Kidney tubule cell (primary cell): Measurements from ENCODE around the gene RXRA.

Experiments used
- DNase-seq: peaks from one replicate; pipeline ENCODE4 v3.0.0-alpha.2; 2018; ENCODE audit warnings: low spot score

The RXRA gene

DNA sequence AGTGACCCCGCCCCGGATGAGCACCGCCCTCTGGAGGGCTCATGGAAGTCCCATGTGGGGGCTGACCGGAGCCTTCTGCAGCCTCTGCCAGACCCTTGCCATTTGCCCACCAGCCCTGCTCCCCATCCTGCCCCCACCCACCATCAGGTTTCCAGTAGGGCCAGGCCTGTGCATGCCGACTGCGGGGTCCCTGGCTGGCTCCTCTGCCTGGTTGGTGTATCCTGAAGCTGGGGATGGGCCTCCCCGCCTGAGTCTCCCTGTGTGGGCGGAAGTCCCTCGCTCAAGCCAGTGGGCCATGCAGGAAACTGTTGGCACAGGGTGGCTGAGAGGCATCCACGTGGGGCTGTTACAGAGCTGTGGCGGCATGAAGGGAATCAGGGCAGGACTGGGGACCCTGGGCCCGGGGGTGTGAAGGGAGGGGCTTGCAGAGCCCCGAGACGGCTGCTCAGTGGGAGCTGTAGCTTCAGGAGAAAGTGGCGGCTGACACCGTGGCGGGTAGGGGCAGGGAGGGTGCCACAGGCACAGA, 88.7 kb downstream of the RXRA start:
- DNase-seq, result no peak

DNA sequence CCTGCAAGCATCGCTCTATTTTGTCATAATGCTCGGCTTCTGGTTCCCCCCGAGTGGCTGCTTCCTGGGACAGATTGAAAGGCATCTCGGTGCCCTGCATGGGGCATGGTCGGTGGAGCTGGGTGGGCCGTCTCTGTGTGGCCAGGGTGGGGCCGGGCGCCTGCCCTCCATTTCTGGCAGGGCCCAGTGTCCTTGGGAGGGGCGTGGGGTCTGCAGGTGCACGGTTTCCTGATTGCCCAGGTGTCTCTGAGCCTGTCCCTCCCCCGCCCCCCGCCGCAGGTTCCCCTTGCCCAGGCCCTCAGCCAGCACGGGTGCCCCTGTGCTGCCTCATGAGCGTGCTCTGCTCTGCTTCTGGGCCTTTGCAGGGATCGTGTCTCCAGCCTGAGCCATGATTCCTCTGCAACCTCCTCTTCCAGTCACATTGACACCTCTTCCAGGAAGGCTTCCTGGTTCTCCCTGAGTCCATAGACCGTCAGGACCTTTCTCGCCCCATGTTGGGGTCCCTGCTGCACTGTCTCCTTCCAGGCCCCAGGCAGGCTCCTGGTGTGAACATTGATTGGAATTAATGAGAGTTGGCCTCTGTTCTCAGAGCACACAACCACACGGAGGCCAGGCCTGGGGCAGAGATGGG, 90.2 kb downstream of the RXRA start:
- DNase-seq, result no peak

DNA sequence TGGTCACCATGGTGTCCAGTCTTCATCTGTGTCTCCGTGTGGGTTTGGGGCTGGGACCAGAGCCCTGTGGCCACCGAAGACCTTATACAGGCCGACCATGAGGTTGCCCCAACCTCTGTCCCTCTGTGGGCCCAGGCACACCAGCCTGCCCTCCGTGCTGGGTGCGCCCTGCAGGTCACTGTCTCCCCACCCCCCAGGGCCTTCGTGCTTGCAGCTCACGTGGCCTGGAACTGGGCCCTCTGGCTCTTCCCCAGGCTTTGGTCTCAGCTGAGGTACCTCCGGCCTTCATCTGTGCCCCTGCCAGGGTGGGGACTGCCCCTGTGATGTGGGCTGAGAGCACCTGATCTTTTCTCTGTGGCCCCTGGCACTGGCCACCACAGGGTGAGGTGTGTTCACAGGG, 92.1 kb downstream of the RXRA start:
- no peak for DNase-seq

DNA sequence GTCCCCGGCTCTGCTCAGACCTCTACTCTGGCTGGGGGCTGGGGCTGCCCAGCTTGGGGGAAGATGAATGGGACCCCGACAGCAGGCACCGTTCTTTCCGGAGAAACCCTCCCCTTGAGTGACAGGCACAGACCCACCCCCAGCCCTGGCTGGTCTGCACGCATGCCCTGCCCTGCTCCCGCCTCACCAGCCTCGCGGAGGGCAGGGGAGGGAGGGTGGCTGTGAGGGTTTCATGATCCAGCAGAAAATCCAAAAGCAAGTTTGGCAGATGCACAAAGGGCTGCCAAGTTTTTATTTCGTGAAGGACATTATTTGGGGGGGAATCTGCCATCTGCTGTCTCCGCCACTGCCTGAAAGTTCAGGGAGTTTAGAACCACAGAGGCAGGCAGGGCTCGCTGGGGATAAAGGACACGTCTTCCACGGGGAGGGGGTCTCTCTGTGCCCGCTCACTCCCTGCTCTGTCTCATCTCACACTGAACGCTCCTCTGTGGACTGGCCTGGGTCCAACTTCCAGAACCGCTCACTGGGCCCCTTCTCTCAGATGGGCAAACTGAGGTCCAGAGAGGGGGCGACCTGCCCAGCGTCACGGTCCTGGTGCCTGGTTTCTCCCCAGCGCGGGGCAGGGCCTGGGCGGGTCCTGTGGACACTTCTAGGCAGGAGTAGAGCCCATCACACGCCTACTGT, 92.9 kb downstream of the RXRA start:
- no peak for DNase-seq

DNA sequence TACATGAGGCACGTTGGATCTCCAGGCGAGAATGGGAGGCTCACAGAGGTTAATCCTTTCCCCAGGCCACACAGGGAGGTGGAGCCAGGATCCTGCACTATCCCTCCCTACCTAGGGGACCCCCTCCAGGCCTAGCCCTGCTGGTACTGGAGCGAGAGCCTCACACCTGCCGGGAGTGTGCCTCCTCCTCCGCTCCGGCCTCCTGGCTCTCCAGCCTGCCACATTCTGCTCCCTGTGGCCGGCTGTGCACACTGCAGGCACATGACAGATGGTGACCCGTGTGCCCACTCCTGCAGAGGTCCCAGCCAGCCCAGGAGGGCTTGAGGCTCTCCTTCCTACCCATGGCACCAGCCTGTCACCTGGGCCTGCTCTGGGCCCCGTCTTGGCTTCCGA, 93.4 kb downstream of the RXRA start:
- no peak for DNase-seq

DNA sequence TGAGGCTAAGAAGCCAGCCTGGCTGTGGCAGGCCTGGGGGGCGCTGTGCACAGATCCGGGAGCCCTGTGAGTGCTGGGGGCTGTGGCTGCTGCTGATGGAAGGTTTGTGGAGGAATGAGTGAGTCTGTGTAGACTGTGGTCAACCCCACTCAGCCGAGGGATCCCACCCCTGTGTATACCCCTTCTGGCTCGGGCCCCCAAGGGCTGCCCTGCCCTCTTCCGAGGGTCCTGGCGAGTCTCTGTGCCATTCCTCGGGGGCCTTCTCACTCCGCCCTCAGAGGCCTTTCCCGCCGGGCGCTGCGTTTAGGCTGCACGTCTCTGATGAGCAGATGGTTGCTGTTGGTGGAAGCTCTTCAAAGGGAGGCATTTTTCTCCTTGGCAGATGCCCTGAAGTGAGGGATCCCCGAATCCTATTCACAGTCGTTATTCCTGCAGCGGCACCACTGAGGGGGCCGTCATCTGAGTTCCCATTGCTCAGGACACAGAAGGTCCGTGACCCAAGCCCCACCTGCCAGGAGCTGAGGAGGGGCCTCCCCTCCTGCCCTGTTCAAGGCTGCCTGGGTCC, 94.1 kb downstream of the RXRA start:
- DNase-seq, result no peak

DNA sequence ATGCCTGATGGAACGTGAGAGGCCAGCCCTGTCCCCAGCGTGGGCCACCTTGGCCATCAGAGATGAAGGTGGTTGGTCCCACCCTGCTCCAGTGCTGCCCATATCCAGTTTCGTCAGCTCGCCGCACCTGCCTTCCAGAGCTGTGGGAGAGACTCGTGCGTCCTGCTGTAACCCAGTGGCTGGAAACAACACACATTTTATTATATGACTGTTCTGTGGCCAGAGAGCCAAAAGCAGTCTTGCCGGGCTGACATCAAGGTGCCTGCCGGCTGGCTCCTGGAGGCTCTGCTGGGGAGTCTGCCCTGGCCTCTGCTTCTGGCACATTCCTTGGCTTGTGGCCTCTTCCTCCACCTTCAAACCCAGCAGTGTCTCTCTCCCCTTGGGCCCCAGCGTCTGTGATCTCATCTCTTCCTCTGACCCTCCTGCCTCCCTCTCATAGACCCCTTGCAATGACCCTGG, 94.7 kb downstream of the RXRA start:
- DNase-seq, result no peak

DNA sequence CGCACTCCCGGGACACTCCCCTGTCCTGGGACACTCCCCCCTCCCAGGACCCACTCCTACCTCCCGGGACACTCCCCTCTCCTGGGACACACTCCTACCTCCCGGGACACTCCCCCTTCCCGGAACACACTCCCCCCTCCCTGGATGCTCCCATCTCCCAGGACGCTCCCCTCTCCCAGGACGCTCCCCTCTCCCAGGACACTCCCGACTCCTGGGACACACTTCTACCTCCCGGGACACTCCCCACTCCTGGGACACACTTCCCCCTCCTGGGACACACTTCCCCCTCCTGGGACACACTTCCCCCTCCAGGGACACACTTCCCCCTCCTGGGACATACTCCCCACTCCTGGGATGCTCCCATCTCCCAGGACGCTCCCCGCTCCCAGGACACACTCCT, 95.6 kb downstream of the RXRA start:
- DNase-seq, result no peak

DNA sequence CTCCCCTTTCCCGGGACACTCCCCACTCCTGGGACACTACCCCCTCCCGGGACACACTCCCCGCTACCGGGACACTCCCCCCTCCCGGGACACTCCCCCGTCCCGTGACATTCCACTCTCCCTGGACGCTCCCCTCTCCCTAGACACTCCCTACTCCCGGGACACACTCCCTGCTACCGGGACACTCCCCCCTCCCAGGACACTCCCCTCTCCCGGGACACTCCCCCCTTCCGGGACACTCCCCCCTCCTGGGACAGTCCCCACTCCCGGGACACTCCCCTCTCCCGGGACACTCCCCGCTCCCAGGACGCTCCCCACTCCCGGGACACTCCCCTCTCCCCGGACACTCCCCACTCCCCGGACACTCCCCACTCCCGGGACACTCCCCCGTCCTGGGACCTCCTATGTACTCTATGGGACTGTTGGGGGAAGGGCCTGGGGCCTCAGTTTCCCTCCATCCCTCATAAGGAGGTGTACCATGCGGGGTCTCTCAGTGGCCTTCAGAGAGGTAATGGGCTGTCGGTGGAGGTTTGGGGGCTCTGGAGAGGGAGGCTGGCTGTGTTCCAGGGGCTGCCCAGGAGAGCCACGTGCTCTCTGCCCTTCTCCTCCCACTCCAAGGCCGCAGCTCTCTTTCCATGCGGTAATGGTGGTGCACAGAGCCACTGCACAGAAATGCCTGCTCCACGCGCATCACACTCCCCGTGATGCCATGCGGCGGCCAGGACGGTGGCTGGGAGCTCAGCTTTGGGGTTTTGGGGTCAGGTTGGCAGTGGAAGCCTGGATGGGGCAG, 96.2 kb downstream of the RXRA start:
- DNase-seq, result no peak

DNA sequence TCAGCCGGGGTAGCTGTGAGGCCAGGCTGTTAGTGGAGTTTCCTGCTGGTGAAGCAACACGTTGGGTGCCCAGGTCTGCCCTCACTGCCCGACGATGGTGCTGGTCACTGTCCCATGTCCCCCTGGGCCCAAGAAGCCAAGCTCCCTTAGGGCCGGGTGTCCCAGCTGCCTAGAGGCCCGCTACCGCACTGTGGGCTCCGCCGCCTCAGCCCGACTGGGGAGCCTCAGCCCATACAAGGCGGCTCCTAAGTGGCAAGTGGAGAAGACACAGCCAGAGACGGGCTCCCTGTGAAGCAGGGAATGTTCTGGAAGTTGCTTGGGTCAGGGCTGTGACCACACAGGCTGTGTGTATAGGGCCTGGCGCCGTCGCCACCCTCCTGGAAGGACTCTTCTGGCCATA, 96.9 kb downstream of the RXRA start:
- no peak for DNase-seq

DNA sequence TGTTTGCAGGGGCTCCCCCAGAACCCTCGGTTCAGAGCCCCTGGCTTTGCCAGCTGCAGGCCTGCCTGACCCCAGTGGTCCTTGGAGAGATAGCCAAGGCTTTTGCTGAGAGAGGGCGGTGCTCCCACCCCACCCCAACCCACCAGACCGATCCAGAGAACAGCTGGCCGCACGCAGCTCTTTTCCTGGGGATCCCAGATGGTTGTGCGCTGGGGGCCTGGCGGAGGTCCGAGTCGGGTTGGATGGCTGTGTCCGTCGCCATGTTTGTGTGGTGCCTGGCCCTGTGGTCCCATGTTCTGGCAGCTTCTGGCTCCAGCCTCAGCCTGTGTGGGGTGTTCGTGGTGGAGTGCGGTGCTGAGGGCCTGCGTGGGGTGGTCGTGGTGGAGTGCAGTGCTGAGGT, 97.5 kb downstream of the RXRA start:
- DNase-seq, result no peak

DNA sequence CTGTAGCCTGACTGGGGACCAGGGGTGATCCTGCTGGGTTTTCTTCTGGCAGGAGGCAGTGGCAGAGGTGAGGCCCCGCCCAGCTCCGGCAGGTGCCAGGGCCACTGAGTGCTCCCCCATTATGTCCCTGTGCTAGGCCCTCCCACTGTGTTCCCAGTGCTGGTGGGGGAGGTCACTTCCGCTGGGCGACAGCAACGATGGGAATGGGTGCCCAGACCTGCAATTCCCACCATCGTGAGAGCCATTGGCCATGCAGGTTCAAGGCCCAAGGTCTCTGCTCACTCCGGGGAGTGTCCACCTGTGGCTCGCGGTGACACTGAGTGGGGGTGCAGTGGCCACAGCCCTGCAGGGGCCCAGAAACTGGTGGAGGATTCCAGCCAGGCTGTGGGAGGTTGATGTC, 98.6 kb downstream of the RXRA start:
- DNase-seq, result no peak

DNA sequence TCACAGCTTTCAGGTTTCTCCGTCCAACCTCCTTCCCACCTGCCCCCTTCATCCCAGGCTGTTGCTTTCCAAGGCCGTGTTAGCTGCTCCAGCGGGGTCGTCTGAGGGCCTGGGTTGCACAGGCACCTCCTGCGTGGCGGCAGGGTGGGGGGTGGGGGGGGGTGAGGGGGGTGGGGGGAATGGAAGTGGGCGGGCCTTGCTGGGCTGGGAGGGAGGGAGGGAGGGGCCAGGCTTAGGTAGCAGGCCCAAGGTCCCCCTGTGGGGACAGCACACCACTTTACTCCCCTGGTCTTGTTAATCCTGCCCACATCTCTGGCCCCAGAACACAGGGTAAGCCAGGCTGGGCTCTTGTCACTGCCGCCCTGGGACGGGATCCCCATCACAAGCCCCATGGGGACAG, 99.1 kb downstream of the RXRA start:
- no peak for DNase-seq

DNA sequence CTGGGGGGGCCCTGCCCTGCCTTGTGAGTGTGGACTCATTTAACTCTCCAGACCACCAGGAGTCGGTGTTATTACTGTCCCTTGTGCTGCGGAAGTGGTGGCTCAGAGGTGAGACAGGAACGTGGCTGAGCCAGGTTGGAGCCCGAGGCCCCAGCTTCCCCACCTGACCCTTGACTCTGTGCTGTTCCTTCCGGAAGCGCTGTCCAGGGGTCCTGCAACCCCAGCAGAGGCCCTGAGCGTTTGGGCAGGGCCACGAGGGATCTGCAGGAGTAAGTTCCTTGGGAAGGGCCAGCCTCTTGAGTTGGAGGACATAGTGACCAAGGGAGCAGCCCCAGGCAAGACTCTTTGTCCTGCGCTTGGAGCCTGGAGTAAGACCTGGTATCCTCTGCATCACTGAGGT, 99.6 kb downstream of the RXRA start:
- no peak for DNase-seq

DNA sequence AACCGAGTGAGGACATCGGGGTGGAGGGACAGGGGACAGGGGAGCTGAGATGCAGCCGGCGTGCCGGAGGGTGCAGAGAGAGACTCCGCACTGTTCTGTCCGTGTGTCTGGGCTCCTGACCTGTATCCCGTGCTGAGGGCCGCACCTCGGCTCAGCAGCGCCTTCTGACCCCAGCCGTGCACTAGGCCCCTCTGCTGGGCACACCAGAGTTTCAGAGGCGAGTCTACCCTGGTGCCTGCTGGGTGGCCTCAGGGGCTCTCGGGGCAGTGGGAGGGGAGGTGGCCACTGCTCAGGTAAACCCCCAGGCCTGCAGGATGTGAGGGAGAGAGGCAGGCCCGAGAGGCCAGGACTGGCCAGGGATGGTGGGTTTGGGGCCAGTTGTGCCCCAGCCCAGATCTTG, 100.2 kb downstream of the RXRA start:
- DNase-seq, result no peak

DNA sequence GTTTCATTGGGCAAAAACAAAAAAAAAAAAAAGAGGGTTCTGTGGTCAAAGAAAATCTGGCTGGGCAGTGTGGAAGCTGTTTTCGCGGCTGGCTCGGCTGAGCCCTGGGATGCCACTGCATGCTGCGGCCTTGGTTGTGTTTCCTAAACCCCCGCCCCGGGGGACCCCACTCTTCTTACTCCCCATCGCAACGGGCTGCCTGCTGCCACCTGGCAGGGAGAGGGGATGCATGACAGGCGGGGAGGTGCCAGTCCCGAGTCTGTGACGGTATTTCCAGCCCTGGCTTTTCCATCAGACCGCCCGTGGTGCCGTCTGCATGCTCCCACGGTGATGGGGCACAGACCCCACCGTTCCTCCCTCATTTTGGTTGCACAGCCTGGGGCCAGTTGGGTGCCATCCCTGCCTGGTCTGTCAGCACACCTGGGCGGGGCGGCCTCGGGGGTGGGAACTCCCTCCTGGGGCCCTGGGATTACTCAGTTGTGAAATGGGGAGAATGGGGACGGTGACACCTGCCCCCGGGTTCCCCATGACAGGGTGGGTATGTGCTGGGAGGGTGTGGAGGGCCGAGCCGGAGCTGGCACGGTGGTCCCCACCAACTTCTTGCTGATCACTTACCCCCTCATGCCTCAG, 101.0 kb downstream of the RXRA start:
- no peak for DNase-seq

DNA sequence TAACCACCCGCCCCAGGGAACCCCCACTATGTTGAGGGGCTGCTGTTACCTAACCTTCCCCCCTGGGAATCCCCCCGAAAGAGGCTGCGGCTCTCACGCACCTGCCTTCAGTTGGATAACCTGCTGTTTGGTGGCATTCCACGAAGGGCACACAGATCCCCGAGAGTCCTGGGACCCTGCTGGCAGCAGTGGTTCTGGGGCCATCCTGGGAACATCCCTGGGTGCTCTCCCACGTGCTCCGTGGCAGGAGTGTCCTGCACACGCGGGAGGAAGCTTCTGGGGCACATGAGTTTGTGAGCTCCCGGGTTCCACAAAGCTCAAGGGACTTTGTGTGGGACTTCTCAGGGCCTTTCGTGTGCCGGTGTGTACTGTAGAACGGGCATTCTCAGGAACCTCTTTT, 102.3 kb downstream of the RXRA start:
- no peak for DNase-seq

DNA sequence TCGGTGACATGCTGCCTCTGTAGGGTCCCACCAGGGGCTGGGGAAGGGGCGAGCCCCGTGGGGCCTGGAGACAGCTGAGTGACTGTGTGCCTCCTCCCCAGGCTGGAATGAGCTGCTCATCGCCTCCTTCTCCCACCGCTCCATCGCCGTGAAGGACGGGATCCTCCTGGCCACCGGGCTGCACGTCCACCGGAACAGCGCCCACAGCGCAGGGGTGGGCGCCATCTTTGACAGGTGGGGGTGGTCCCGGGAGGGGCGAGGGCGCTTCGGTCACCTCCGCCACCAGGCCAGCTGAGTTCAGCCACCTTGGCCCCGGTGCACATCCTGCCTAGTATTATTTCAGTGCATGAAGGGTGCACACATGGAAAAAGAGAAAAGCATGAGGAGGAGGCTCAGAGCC, 102.8 kb downstream of the RXRA start:
- DNase-seq, result no peak

DNA sequence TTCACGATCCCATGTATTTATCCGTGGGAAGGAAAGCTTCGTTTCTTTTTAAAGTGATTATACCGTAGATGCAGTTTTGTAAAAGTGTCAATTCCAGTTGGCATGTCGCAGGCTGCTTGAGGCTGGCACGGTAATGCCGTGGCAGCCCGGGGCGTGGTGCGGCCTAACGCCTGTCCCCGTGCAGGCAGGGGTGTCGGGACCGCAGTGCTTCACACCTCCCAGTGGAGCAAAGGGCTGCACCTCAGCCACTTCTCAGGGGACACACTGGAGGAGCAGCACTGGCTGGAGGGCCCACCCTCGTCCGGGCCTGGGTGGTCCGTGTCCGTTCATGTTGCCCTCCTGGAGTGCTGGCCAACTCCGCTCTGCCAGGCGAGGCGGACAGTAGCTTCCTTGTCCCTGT, 103.2 kb downstream of the RXRA start:
- no peak for DNase-seq

DNA sequence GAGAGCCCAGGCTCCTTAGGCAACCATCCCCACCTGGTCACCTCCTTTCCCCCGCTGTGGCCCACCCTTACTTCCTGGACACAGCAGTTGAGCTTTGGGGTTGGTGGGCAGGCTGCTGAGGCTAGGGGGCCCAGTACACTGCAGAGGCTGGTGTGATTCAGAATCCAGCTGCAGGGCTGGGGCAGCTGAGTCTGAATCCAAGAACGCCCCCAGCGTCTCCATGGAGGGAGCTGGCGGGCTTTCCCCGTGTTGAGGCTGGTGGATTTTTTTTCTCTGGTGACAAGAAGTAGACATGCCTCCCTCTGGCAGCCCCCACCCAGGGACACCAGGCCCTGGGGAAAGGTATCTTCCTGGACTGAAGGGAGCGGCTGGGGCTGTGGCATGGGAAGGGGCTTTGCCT, 104.8 kb downstream of the RXRA start:
- no peak for DNase-seq

DNA sequence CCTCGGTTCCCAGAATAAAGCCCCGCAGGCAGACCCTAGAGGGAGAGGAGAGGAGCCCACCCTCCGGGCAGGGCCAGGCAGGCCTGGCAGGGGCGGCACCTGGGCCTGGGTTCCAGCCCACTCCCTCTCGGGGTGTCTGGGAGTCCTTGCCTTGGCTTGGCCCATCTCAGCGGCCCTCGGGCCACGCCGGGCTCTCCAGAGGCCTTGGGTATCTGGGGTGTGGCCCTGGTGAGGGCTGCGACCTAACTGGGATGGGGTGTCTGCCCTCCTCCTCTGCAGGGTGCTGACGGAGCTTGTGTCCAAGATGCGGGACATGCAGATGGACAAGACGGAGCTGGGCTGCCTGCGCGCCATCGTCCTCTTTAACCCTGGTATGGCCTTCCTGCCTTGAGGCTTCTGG, 105.4 kb downstream of the RXRA start:
- no peak for DNase-seq

DNA sequence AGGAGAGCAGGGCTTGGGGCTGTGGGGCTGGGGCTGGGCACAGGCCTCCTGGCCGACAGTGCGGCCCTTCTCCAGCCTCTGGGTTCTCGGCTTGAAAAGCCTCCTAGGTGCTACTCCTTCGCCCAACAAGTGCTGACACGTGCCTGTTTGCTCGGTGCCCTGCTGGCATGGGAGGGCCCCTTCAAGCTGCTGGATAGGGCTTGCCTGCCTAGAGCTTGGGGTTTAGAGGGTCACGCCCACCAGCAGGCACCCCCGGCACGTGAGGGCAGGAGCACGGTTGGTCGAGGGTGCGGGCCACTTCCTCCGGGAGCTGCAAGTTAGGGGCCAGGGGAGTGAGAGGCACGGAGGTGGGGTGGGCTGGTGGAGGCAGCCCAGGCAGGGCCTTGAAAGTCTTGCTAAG, 106.2 kb downstream of the RXRA start:
- no peak for DNase-seq
